BE2C (cell line): Measurements from ENCODE around the gene MYO18A.
A peak's percentile ranks its signal among the peaks of the same experiment; 100 is the strongest.

ENCODE experiments used
- DNase-seq: peaks from one replicate; pipeline ENCODE4 v3.0.0-alpha.2; 2020
- H3K27me3 ChIP-seq: fragments of 250-450 bp; sonication (Bioruptor Pico); 2 replicates; pipeline ENCODE4 v1.5.1; 2020; ENCODE audit warnings: mild to moderate bottlenecking
- H3K36me3 ChIP-seq: fragments of 250-450 bp; sonication (Bioruptor Pico); 2 replicates; pipeline ENCODE4 v1.5.1; 2020; ENCODE audit warnings: mild to moderate bottlenecking
- H3K4me1 ChIP-seq: fragments of 250-450 bp; sonication (Bioruptor Pico); 2 replicates; pipeline ENCODE4 v1.5.1; 2020
- H3K4me3 ChIP-seq: 2 replicates; pipeline ENCODE4 v1.5.1; 2011; ENCODE audit warnings: low read depth, low read length
- H3K9me3 ChIP-seq: fragments of 250-450 bp; sonication (Bioruptor Pico); 2 replicates; pipeline ENCODE4 v1.5.1; 2020
- TF ChIP-seq, protein P1 (sequence below): IDR thresholded peaks from 2 replicates; pipeline ENCODE4 v1.5.1; 2012; ENCODE audit warnings: mild to moderate bottlenecking, low read depth, low read length

Gene MYO18A

DNA sequence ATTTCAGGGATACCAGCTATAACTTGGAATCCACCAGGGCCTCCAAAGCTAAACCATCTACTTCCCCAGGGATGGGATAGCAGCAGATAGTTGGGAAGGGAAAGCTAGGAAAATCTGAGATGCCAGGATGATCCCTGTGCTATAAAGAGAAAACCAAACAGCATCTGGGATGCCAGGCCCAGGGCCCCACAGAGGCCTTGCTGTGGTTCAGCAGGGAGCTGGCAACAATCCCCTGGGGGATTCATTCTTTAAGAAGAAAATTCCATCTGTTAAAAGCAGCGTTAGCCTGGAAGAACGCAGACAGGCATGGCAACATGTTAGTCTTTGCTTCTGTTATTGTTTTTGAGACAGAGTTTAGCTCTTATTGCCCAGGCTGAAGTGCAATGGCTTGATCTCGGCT is 16.6 kb downstream of the MYO18A start:
- DNase-seq, result no peak
- Histone ChIP-seq H3K27me3 (no peaks in the 10 kb centered on the region), H3K4me3 (no peak overlapping the region), H3K36me3 (no peaks in the 10 kb centered on the region), H3K9me3 (no peaks in the 10 kb centered on the region), H3K4me1 (peaks cover 5% of the 10 kb centered on the region; the same call in 1 of the 2 replicates)
- TF ChIP-seq, protein P1, sequence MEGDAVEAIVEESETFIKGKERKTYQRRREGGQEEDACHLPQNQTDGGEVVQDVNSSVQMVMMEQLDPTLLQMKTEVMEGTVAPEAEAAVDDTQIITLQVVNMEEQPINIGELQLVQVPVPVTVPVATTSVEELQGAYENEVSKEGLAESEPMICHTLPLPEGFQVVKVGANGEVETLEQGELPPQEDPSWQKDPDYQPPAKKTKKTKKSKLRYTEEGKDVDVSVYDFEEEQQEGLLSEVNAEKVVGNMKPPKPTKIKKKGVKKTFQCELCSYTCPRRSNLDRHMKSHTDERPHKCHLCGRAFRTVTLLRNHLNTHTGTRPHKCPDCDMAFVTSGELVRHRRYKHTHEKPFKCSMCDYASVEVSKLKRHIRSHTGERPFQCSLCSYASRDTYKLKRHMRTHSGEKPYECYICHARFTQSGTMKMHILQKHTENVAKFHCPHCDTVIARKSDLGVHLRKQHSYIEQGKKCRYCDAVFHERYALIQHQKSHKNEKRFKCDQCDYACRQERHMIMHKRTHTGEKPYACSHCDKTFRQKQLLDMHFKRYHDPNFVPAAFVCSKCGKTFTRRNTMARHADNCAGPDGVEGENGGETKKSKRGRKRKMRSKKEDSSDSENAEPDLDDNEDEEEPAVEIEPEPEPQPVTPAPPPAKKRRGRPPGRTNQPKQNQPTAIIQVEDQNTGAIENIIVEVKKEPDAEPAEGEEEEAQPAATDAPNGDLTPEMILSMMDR, result no peak

DNA sequence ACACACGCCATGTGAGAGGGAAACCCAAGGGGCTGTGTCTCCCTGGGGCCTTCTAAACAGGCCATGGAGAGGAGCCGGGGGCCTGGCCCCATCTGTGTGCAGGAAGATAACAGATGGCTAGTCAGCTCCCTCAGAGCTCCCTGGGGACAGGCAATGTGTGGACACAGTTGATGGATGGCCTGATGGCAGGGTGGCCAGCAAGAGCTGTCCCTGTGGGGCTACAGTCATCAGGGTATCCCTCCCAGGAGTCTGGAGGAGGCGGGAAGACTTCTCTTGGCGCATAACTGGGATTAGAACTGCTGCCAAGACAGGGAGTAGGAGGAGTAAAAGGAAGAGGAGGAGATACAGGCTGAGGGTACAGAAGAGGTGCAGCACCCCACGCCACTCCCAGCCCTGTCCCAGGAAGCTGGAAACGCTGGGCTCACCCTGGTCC is 17.3 kb downstream of the MYO18A start:
- Histone ChIP-seq H3K27me3 (no peaks in the 10 kb centered on the region), H3K4me1 (peaks cover 5% of the 10 kb centered on the region; the same call in 1 of the 2 replicates), H3K36me3 (no peaks in the 10 kb centered on the region), H3K9me3 (no peaks in the 10 kb centered on the region), H3K4me3 (no peak overlapping the region)
- TF ChIP-seq, protein P1, result no peak
- DNase-seq, result peak; percentile 76

DNA sequence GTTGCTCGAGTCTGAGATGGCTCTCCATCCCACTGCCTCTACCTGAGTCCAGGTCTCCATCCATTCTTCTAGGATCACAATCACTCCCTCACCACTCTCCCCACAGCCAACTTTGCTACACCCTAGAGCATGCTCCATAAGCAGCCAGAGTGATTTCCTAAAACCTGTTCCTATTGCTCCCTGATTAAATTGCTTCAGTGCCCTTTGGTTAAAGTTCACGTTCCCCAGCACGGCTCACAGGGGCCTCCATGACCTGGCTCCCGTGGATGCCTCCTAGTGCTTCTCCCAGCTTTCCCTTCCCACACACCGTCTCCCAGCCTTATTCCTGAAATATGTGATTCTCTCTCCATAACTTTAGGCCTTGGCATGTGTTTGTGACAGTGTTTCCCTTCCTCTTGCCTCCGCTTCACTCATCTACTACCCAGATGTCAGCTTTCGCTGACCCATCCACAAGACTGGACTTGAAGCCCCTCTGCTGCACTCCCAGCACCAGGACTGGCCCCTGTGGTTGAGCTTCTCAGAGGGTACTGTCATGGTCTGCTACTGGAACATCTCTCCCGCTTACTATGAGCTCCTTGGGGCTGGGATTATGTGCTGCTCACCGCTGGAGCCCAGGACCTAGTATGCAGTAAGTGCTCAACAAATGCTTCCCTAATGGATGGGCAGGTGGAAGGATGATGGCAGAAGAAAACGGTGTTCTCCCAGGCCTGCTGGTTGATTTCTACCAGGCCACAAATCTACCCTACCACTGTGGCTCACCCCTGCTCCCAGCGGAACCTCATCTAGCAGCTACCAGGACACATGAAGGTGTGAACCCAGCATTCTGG is 17.9 kb downstream of the MYO18A start:
- H3K9me3 ChIP-seq, result no peaks in the 10 kb centered on the region
- H3K36me3 ChIP-seq, result no peaks in the 10 kb centered on the region
- TF ChIP-seq, protein P1, result no peak
- no peaks in the 10 kb centered on the region for H3K27me3 ChIP-seq
- H3K4me1 ChIP-seq, result peaks cover 5% of the 10 kb centered on the region; the same call in 1 of the 2 replicates
- no peak overlapping the region for H3K4me3 ChIP-seq
- no peak for DNase-seq

DNA sequence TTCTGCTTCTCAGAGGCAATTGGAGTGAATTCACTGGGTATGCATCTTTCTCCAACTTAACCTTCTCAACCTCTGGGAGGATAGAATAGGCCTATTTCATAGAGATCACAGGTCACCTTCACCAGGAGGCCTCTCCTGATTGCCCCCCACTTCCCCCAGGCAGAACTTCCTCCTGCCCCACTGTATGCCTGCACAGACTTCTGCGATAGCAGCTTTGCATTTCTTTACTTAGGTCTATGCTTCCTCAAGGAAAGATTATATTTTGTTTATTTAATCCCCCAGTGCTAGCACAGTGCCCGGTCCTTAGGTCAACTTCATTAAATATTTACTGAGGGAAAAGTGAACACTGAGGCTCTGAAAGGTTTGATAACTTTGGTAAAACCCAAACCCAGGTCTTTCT is 19.9 kb downstream of the MYO18A start:
- Histone ChIP-seq H3K9me3 (no peaks in the 10 kb centered on the region), H3K4me1 (peaks cover 6% of the 10 kb centered on the region; the same call in 1 of the 2 replicates), H3K4me3 (no peak overlapping the region), H3K36me3 (no peaks in the 10 kb centered on the region), H3K27me3 (no peaks in the 10 kb centered on the region)
- TF ChIP-seq, protein P1, result no peak
- DNase-seq, result no peak

DNA sequence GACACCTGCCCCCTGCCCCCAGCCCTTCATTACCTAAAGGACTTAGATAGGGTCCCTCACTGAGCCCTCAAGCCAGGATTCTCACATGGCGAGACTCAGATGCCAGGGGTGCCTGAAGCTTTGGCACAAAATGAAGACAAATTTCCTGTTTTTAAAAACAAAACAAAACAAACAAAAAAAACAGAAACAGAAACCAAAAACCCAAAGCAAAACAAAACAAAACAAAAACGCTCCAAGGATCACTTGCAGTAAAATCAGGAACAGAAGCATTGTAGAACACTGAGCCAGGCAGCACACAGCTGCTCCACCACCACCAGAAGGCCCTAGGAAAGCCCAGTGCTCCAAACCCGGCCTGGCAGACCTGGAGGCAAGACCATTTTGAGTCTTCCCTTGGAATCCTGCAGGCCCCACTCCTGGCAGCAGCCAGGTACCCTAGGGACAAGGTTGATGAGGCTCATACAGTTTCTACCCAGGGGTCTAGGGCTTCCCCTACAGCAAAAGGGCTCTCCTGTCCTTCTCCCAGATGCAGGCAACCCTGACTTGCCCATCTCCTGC is 20.8 kb downstream of the MYO18A start:
- DNase-seq, result no peak
- Histone ChIP-seq H3K4me1 (peaks cover 12% of the 10 kb centered on the region), H3K36me3 (no peaks in the 10 kb centered on the region), H3K4me3 (no peak overlapping the region), H3K27me3 (no peaks in the 10 kb centered on the region), H3K9me3 (no peaks in the 10 kb centered on the region)
- TF ChIP-seq, protein P1, result no peak
